NCI-H2196 treated with DMSO at 0.1 percent for 48 hours (cell line): ENCODE data around the gene ABHD4.
"Not testable (repeated sequence)": the region's sequence is repeated elsewhere in the genome, so short reads cannot be mapped to it uniquely, and the experiment has no call there.

Source experiments
- DNase-seq: peaks from one replicate; lab custom pipeline; 2025; ENCODE audit not compliant: unreplicated experiment; lab: John Stamatoyannopoulos, UW

The ABHD4 gene

GRCh38 chr14:22598099-22598895 is at the start of gene ABHD4:
Gene ABHD4, plus strand, starts transcription at chr14:22598300. Its CDS starts 7 bp downstream, at chr14:22598307.
- DNase-seq = peak; percentile 33

GRCh38 chr14:22549324-22549962 is 48.7 kb upstream of the ABHD4 start:
- DNase-seq = no peak

- no peak for DNase-seq
Measured at GRCh38 chr14:22549981-22550673, 48.0 kb upstream of the ABHD4 start.

- no peak for DNase-seq
Measured at GRCh38 chr14:22551605-22551997, 46.5 kb upstream of the ABHD4 start.

GRCh38 chr14:22552001-22552826 is 45.9 kb upstream of the ABHD4 start:
- no peak for DNase-seq

GRCh38 chr14:22552827-22553076 is 45.3 kb upstream of the ABHD4 start:
- DNase-seq = no peak

GRCh38 chr14:22553445-22553844 is 44.7 kb upstream of the ABHD4 start:
- no peak for DNase-seq

GRCh38 chr14:22553861-22554497 is 44.1 kb upstream of the ABHD4 start:
- not testable (repeated sequence) for DNase-seq

- DNase-seq = no peak
Measured at GRCh38 chr14:22554498-22555383, 43.4 kb upstream of the ABHD4 start.

- no peak for DNase-seq
Measured at GRCh38 chr14:22555384-22556011, 42.6 kb upstream of the ABHD4 start.

- DNase-seq = no peak
Measured at GRCh38 chr14:22556021-22556989, 41.8 kb upstream of the ABHD4 start.

GRCh38 chr14:22556990-22557623 is 41.0 kb upstream of the ABHD4 start:
- peak; percentile 40 for DNase-seq

GRCh38 chr14:22557846-22558220 is 40.3 kb upstream of the ABHD4 start:
- no peak for DNase-seq

- DNase-seq = no peak
Measured at GRCh38 chr14:22558221-22558913, 39.7 kb upstream of the ABHD4 start.

GRCh38 chr14:22559041-22559440 is 39.1 kb upstream of the ABHD4 start:
- no peak for DNase-seq

GRCh38 chr14:22560662-22561365 is 37.3 kb upstream of the ABHD4 start:
- no peak for DNase-seq

- no peak for DNase-seq
Measured at GRCh38 chr14:22561366-22561660, 36.8 kb upstream of the ABHD4 start.
